Mucosa of rectum (tissue), 2 donors: ENCODE data around the gene COL5A2.

Experiments
- H3K27ac ChIP-seq, 2 donors: one replicate each; pipeline ENCODE4 v1.7.0; 2013; ENCODE audit warnings: inconsistent platforms in 2 of 2, low read depth in 2 of 2, low read length in 2 of 2
- H3K27me3 ChIP-seq, 2 donors: one replicate each; pipeline ENCODE4 v1.7.0; 2013; ENCODE audit warnings: low read length in 2 of 2; ENCODE audit not compliant: control insufficient read depth in 2 of 2, insufficient read depth in 2 of 2
- H3K36me3 ChIP-seq, 2 donors: one replicate each; pipeline ENCODE4 v1.7.0; 2013; ENCODE audit warnings: low read length in 2 of 2; ENCODE audit not compliant: control insufficient read depth in 2 of 2, insufficient read depth in 2 of 2
- H3K4me1 ChIP-seq, 2 donors: one replicate each; pipeline ENCODE4 v1.7.0; 2013; ENCODE audit warnings: low read length in 2 of 2, mild to moderate bottlenecking in 1 of 2; ENCODE audit not compliant: control insufficient read depth in 2 of 2, insufficient read depth in 2 of 2
- H3K4me3 ChIP-seq, 2 donors: one replicate each; pipeline ENCODE4 v1.7.0; 2013; ENCODE audit warnings: low read length in 2 of 2
- H3K9ac ChIP-seq, 2 donors: one replicate each; pipeline ENCODE4 v1.7.0; 2013; ENCODE audit warnings: low read length in 2 of 2, low read depth in 1 of 2, mild to moderate bottlenecking in 1 of 2
- H3K9me3 ChIP-seq, 2 donors: one replicate each; pipeline ENCODE4 v1.7.0; 2013; ENCODE audit warnings: low read length in 2 of 2; ENCODE audit not compliant: control insufficient read depth in 2 of 2
- donor health status: healthy.
- donor health status: Normal muscosa, but diverticular disease.

Gene COL5A2

DNA sequence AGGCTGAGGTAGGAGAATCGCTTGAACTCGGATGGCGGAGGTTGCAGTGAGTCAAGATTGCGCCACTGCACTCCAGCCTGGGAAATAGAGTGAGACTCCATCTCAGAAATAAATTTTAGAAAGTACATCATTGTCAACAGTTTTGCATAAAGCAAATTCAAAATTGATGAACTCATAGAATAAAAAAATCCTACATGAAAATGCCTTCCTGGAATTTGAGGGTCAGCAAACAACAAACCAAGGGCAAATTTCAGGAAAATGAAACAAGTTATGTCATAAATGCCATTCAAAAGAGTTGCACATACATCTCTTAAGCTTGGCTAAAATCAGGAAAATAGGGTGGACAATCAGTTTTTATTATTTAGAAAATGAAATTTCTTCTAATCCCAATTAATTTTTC, 45.1 kb downstream of the COL5A2 start:
- H3K36me3 ChIP-seq: no peaks in the 10 kb centered on the region
- H3K9me3 ChIP-seq: no peaks in the 10 kb centered on the region
- H3K27me3 ChIP-seq: no peaks in the 10 kb centered on the region
- no peaks in the 10 kb centered on the region for H3K4me1 ChIP-seq
- H3K4me3 ChIP-seq: no peak overlapping the region
- H3K9ac ChIP-seq: no peak overlapping the region
- H3K27ac ChIP-seq: no peak overlapping the region

GRCh38 chr2:189131991-189132390, 47.6 kb downstream of the COL5A2 start:
- Histone ChIP-seq H3K4me3 (no peak overlapping the region), H3K9ac (no peak overlapping the region)

DNA sequence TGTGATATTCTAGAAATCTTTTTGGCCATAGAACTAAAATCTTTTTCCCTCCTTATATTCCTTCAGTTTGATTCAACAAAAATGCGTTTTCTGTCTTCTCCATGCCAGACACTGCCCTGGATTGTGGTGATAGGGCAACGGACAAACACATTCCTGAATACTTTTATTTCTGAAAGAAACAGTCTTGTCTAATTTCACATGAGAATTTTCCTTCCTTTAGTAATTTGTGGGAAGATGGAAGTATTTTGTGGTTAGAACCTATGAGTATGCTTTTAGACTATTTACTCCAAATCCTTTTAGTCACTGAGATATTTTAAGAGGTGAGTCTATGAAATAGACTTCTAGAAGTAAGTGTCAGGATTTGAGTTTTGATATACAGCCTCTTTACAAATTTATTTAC, 49.6 kb downstream of the COL5A2 start:
- Histone ChIP-seq H3K9me3 (no peaks in the 10 kb centered on the region), H3K27ac (no peak overlapping the region), H3K4me3 (no peak overlapping the region), H3K27me3 (no peaks in the 10 kb centered on the region), H3K36me3 (no peaks in the 10 kb centered on the region), H3K9ac (no peak overlapping the region), H3K4me1 (no peaks in the 10 kb centered on the region)

More at GRCh38 chr2:189131991-189132390, 47.6 kb downstream of the COL5A2 start:
- H3K4me1 ChIP-seq: no peaks in the 10 kb centered on the region
- H3K27me3 ChIP-seq: no peaks in the 10 kb centered on the region
- no peaks in the 10 kb centered on the region for H3K36me3 ChIP-seq
- H3K27ac ChIP-seq: no peak overlapping the region
- H3K9me3 ChIP-seq: no peaks in the 10 kb centered on the region

GRCh38 chr2:189128970-189129369, 50.6 kb downstream of the COL5A2 start:
- Histone ChIP-seq H3K4me1 (no peaks in the 10 kb centered on the region), H3K27me3 (no peaks in the 10 kb centered on the region), H3K4me3 (no peak overlapping the region), H3K9ac (no peak overlapping the region), H3K36me3 (no peaks in the 10 kb centered on the region), H3K9me3 (no peaks in the 10 kb centered on the region), H3K27ac (no peak overlapping the region)

DNA sequence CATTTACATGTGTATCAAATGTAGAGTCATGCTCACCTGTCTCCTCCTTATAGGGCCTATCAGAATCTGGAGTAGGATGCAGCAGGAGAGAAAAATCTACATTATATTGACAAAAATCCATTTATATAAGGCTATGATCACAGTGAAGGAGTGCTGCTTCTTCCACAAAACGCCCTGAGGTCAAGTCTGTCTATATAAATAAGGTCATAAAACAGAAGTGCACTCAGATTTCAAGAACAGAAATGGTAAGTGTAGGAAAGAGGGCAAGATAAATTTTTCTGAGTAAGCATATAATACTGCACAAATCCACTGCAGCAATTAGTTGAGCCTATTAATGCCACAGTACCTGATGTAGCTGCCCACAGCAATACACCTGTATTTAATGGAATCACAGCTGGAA, 51.8 kb downstream of the COL5A2 start:
- Histone ChIP-seq H3K9me3 (no peaks in the 10 kb centered on the region), H3K4me3 (no peak overlapping the region), H3K4me1 (no peaks in the 10 kb centered on the region), H3K27me3 (no peaks in the 10 kb centered on the region), H3K9ac (no peak overlapping the region), H3K27ac (no peak overlapping the region), H3K36me3 (no peaks in the 10 kb centered on the region)

GRCh38 chr2:189125195-189125594, 54.4 kb downstream of the COL5A2 start:
- Histone ChIP-seq H3K27me3 (no peaks in the 10 kb centered on the region), H3K4me3 (no peak overlapping the region), H3K36me3 (no peaks in the 10 kb centered on the region), H3K27ac (no peak overlapping the region), H3K4me1 (no peaks in the 10 kb centered on the region), H3K9me3 (no peaks in the 10 kb centered on the region), H3K9ac (no peak overlapping the region)

GRCh38 chr2:189124175-189124574, 55.4 kb downstream of the COL5A2 start:
- Histone ChIP-seq H3K27ac (no peak overlapping the region), H3K4me1 (no peaks in the 10 kb centered on the region), H3K9ac (no peak overlapping the region), H3K36me3 (no peaks in the 10 kb centered on the region), H3K9me3 (no peaks in the 10 kb centered on the region), H3K27me3 (no peaks in the 10 kb centered on the region), H3K4me3 (no peak overlapping the region)

GRCh38 chr2:189118386-189118785, 61.2 kb downstream of the COL5A2 start:
- H3K36me3 ChIP-seq: no peaks in the 10 kb centered on the region
- H3K9ac ChIP-seq: no peak overlapping the region
- no peaks in the 10 kb centered on the region for H3K27me3 ChIP-seq
- H3K27ac ChIP-seq: no peak overlapping the region
- no peaks in the 10 kb centered on the region for H3K4me1 ChIP-seq
- no peaks in the 10 kb centered on the region for H3K9me3 ChIP-seq
- no peak overlapping the region for H3K4me3 ChIP-seq

DNA sequence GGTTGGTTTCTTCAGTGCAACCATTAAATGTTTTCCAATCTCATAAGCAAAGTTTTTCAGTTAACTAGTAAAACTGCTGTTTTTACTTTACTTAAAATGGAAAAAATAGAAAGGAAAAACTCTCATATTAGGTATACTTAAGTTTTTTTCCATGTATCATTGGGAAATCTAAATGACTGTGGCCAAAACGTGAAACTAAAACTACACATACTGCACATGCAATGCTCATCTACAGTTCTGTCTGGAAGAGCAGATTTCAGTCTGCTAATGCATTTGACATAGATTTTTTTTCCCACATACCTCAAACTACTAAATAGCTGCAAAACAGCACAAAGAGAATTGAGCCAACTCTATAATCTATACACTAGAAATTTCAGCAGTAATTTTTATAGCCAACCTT, 62.6 kb downstream of the COL5A2 start:
- Histone ChIP-seq H3K9me3 (no peaks in the 10 kb centered on the region), H3K27me3 (no peaks in the 10 kb centered on the region), H3K36me3 (no peaks in the 10 kb centered on the region), H3K9ac (no peak overlapping the region), H3K27ac (no peak overlapping the region), H3K4me3 (no peak overlapping the region), H3K4me1 (no peaks in the 10 kb centered on the region)

DNA sequence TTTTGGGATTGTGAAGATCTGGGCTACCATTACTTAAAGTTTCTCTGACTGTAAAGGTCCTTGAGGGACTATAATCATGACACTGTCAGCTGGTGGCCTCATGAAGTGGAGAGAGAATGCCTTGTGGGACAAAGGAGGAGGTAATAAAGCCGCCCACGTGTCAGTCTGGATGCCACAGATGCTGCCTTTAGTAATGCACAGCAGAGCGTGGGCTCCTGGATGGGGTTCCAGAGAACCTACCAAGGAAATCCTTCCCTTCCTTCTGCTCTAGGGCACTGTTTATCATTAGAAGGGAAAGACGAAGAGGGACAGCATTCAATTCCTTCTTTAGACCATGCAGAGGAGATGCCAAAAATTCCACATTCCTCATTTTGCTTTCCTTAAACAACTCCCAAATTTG, 63.5 kb downstream of the COL5A2 start:
- Histone ChIP-seq H3K4me3 (no peak overlapping the region), H3K4me1 (no peaks in the 10 kb centered on the region), H3K36me3 (no peaks in the 10 kb centered on the region), H3K27ac (no peak overlapping the region), H3K9me3 (no peaks in the 10 kb centered on the region), H3K27me3 (no peaks in the 10 kb centered on the region), H3K9ac (no peak overlapping the region)

GRCh38 chr2:189115126-189115525, 64.4 kb downstream of the COL5A2 start:
- Histone ChIP-seq H3K9ac (no peak overlapping the region), H3K36me3 (no peaks in the 10 kb centered on the region), H3K4me3 (no peak overlapping the region)

More at GRCh38 chr2:189115126-189115525, 64.4 kb downstream of the COL5A2 start:
- Histone ChIP-seq H3K4me1 (no peaks in the 10 kb centered on the region), H3K9me3 (no peaks in the 10 kb centered on the region), H3K27me3 (no peaks in the 10 kb centered on the region), H3K27ac (no peak overlapping the region)
